Measurements from ENCODE around the gene NEDD4L.

Gene NEDD4L

DNA sequence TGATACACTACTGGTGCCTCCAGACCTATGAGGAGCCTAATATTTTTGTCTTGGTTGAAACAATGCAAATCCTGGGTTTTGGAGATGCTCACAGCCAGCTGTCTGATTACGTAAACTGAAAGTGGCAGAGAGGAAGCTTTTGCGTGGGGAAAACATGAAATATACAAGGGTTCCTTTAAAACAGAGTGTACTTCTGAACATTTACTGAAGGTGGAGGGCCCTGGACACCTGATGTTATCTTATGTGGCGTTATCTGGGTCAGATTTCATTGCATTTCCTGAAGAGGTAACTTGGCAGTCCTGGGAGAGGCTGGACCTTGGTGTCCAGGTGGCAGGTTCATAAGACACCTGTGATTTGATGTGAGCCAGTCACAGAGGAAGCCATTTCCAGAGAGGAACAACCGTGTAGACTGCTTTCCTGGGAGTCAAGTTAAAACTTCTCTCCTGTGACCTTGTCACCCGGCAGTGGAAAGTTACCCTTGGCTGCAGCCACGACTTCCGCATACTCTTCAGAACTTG lies 105.0 kb downstream of the NEDD4L start:
- no peak overlapping the region for H3K4me3 ChIP-seq (ENCODE audit: control insufficient read depth, low read depth, low read length)
- TF ChIP-seq, protein P1, sequence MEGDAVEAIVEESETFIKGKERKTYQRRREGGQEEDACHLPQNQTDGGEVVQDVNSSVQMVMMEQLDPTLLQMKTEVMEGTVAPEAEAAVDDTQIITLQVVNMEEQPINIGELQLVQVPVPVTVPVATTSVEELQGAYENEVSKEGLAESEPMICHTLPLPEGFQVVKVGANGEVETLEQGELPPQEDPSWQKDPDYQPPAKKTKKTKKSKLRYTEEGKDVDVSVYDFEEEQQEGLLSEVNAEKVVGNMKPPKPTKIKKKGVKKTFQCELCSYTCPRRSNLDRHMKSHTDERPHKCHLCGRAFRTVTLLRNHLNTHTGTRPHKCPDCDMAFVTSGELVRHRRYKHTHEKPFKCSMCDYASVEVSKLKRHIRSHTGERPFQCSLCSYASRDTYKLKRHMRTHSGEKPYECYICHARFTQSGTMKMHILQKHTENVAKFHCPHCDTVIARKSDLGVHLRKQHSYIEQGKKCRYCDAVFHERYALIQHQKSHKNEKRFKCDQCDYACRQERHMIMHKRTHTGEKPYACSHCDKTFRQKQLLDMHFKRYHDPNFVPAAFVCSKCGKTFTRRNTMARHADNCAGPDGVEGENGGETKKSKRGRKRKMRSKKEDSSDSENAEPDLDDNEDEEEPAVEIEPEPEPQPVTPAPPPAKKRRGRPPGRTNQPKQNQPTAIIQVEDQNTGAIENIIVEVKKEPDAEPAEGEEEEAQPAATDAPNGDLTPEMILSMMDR (IDR thresholded peaks at IDR 0.05; ENCODE audit: control insufficient read depth, insufficient read depth, low read depth, low read length, missing control alignments), result no peak
- no peak for DNase-seq (ENCODE audit: low read depth)

DNA sequence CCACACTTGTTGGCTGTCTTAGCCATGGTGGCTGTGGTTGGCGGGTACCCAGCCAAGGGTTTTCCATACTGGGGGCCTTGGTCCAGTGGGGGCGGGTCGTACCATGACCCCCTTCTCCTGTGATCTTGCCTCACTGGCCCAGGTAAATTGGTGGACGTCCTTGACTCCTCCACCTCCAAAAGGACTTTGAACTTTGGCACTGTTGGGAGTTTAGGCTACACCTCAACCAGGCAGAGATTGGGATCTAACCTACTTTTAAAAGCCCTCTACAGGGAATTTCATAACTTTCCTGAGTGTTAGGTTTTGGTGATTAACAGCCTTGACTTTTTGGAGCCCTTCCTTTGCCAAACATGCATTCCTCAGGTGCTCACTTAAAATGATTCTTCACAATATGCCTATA lies 106.7 kb downstream of the NEDD4L start:
- TF ChIP-seq, protein P1 (IDR thresholded peaks at IDR 0.05; ENCODE audit: control insufficient read depth, insufficient read depth, low read depth, low read length, missing control alignments), result no peak
- no peak for DNase-seq (ENCODE audit: low read depth)

DNA sequence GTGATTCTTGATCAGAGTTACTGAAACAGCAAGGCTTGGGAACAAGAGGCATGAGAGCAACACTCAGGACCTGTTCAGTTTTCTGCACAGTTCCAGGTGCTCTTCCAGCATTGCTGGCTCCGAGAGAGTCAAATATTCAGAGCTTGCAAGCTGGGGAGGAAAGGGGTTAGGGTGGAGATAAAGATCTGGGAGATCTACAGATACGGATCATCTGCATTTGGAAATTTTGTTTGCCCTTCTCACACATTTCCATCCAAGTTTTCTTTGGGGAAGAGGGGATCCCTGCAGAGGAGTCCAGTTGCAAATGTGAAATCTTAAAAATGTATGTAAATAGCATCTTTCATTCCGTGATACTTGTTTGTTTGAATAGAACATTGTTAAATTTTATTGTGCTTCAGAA lies 108.2 kb downstream of the NEDD4L start:
- no peak overlapping the region for H3K4me3 ChIP-seq (ENCODE audit: control insufficient read depth, low read depth, low read length)
- TF ChIP-seq, protein P1 (IDR thresholded peaks at IDR 0.05; ENCODE audit: control insufficient read depth, insufficient read depth, low read depth, low read length, missing control alignments), result no peak
- DNase-seq (ENCODE audit: low read depth), result no peak

More for the DNA sequence above, 106.7 kb downstream of the NEDD4L start:
- H3K4me3 ChIP-seq (ENCODE audit: control insufficient read depth, low read depth, low read length), result no peak overlapping the region

DNA sequence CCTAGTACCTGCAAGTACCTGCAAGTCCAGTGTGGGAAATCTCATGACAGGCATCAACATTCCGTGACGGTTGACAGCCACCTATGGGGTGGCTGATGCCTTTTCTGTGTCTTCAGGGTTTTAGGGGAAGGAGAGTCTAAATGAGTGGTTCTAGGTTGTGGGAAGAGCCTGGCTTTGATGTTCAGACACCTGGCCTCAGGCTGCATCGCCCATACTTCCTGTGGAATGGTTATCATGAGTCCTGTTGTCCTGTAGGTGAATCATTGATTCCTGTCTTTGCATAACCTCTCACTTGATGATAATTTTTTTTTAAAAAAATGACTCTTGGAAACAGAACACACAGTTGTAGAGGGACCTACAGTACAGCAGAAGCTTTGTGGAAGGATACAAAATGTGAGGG lies 108.9 kb downstream of the NEDD4L start:
- H3K4me3 ChIP-seq (ENCODE audit: control insufficient read depth, low read depth, low read length), result no peak overlapping the region
- no peak for DNase-seq (ENCODE audit: low read depth)
- TF ChIP-seq, protein P1 (IDR thresholded peaks at IDR 0.05; ENCODE audit: control insufficient read depth, insufficient read depth, low read depth, low read length, missing control alignments), result no peak

DNA sequence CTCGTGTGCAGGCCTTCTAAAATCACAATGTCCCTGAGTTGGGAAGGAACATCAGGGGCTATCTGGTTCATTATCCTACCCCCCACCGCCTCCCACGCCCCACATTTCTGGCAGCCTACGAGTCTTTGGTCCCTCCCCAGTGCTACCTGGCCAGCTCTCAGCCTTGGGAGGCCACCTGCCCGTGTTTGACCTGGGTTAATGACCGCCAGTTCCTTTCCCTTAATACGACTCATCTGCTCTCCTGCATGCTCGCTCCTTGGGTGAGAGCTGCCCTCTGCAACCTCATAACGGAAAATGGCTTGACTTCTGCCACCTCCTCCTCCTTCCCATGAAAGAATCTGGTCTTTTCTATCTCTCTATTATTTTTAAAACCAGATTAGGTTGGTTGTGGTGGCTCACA lies 112.5 kb downstream of the NEDD4L start:
- no peak overlapping the region for H3K4me3 ChIP-seq (ENCODE audit: control insufficient read depth, low read depth, low read length)
- TF ChIP-seq, protein P1 (IDR thresholded peaks at IDR 0.05; ENCODE audit: control insufficient read depth, insufficient read depth, low read depth, low read length, missing control alignments), result no peak
- no peak for DNase-seq (ENCODE audit: low read depth)

DNA sequence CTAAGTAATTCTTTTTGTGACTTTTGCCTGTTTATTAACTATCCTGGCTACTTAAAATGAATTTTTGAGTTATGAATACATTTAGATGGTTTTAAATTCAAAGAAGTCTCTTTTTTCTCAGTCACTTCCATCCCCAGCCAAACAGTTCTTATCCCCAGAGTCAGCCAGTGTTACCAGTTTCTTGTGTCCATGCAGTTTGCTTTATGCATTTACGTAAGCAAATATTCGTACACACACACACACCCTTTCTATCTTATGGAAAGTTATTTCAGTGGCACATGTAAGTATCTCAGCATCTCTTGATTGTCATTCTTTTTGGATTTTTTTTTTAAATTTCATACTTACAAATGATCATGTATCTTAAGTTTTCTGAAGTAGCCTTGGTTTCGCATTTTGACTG lies 113.2 kb downstream of the NEDD4L start:
- TF ChIP-seq, protein P1 (IDR thresholded peaks at IDR 0.05; ENCODE audit: control insufficient read depth, insufficient read depth, low read depth, low read length, missing control alignments), result no peak
- no peak for DNase-seq (ENCODE audit: low read depth)
- H3K4me3 ChIP-seq (ENCODE audit: control insufficient read depth, low read depth, low read length), result no peak overlapping the region

DNA sequence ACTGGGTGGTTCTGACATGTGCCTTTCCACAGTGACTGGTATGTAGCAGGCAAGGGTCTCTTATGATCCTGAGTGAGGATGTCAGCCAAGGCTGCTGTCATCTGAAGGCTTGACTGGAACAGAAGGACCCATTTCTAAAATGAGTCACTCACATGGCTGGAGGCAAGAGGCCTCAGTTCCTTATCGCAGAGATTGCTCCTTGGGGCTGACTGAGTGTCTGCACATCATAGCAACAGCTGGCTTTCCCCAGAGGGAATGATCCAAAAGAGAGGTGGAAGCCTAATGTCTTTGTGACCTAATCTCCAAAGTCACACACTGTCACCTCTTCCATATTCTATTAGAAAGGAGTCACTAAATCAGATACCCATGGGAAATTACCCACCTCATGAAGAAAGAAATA lies 114.0 kb downstream of the NEDD4L start:
- DNase-seq (ENCODE audit: low read depth), result no peak
- TF ChIP-seq, protein P1 (IDR thresholded peaks at IDR 0.05; ENCODE audit: control insufficient read depth, insufficient read depth, low read depth, low read length, missing control alignments), result no peak
- H3K4me3 ChIP-seq (ENCODE audit: control insufficient read depth, low read depth, low read length), result no peak overlapping the region

Data from AG09309 (cell line).